ENCODE data around the gene AGRN.
"Not testable (repeated sequence)": the region's sequence is repeated elsewhere in the genome, so short reads cannot be mapped to it uniquely, and the experiment has no call there.

Gene AGRN

DNA sequence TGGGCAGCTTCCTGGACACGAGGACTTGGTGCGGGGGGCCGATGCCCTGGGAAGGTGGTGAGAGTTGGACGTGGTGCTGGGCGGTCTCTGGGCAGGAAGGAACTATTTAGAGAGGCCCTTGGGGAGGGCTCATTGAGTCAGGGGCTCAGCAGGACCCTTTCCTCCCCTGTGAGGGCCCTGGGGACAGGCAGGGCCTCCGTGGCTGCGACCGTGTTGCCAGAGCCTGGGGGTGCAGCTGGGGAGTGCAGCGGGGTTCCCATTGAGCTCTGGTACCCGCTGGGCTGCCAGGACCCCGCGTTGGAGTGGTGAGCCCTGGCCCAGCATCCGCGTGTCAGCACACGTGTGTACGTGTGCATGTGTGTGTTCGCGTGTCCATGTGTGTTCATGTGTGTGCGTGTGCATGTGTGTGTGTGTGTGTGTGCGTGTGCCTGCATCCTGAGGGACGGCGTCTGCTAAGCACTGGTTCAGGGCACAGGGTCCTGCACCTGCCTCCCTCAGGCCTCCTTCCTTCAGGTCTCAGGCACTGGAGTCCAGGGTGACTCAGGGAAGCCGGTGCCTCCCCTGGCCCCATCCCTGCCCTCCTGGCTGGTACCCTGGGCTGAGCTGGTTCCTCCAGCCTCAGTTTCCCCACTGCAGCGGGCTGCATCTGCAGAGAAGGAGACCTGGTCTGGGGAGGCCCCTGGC, 43.5 kb downstream of the AGRN start:
- peaks cover 22% of the 10 kb centered on the region for H3K27me3 ChIP-seq (ENCODE audit: control insufficient read depth, insufficient read depth, low read length)
- no peak overlapping the region for H3K4me3 ChIP-seq (ENCODE audit: low read length)
- H3K4me1 ChIP-seq (ENCODE audit: control insufficient read depth, insufficient read depth, low read length), result peaks cover 21% of the 10 kb centered on the region
- H3K4me2 ChIP-seq (ENCODE audit: low read length), result peak overlapping the region; percentile 74
- H3K9ac ChIP-seq (ENCODE audit: low read depth, low read length), result no peak overlapping the region
- no peaks in the 10 kb centered on the region for H3K36me3 ChIP-seq (ENCODE audit: insufficient read depth, low read length)
- H3K9me3 ChIP-seq (replicated peaks; ENCODE audit: low read length), result no peaks in the 10 kb centered on the region

DNA sequence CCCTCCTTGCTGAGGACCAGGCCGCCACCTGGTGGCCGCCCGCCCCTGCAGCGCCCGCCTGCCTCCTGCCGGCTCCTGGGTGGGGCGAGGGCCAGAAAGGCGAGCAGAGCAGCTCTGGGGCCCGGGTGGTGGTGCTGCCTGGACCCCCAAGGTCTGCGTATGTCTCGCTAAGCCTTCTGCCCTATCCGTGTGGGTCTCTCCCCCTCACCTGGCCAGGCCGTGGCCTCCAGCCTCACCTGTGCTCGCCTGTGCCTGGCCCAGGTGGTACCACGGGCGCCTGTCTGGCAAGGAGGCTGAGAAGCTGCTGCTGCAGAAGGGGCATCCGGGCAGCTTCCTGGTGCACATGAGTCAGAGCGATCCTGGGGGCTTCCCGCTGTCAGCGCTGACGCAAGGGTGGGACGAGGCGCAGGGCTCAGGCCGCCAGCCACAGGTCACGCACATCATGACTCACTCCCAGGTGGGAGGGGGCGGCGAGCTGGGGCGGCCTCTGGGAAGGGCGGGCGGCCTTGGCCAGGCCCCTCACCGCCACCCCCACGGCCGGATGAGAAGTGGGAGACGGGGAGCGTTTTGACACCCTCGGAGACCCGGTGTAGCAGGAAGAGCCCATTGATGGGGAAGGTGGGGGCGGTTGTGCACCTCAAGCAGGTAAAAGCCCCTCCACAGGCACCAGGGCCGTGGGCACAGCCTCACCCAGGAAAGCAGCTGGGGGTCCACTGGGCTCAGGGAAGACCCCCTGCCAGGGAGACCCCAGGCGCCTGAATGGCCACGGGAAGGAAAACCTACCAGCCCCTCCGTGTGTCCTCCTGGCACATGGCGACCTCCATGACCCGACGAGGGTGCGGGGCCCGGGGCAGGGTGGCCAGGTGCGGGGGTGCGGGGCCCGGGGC, 44.3 kb downstream of the AGRN start:
- no peaks in the 10 kb centered on the region for H3K36me3 ChIP-seq (ENCODE audit: insufficient read depth, low read length)
- no peak overlapping the region for H3K4me3 ChIP-seq (ENCODE audit: low read length)
- H3K9ac ChIP-seq (ENCODE audit: low read depth, low read length), result no peak overlapping the region
- no peaks in the 10 kb centered on the region for H3K9me3 ChIP-seq (replicated peaks; ENCODE audit: low read length)
- H3K4me1 ChIP-seq (ENCODE audit: control insufficient read depth, insufficient read depth, low read length), result peaks cover 14% of the 10 kb centered on the region
- peaks cover 16% of the 10 kb centered on the region for H3K27me3 ChIP-seq (ENCODE audit: control insufficient read depth, insufficient read depth, low read length)
- peak overlapping the region; percentile 74 for H3K4me2 ChIP-seq (ENCODE audit: low read length)

DNA sequence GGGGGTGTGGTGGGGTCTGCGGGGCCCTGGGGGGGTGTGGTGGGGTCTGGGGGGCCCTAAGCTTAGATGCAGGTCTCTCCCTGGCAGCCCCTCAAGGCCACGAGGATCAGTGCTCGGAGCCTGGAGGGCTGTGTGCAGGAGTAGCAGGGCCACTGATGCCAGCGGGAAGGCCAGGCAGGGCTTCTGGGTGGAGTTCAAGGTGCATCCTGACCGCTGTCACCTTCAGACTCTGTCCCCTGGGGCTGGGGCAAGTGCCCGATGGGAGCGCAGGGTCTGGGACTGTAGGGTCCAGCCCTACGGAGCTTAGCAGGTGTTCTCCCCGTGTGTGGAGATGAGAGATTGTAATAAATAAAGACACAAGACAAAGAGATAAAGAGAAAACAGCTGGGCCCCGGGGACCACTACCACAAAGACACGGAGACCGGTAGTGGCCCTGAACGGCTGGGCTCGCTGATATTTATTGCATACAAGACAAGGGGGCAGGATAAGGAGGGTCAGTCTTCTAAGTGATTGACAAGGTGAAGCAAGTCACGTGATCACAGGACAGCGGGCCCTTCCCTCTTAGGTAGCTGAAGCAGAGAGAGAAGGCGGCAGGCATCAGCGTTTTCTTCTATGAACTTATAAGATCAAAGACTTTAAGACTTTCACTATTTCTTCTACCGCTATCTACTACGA, 45.5 kb downstream of the AGRN start:
- no peak overlapping the region for H3K4me2 ChIP-seq (ENCODE audit: low read length)
- no peaks in the 10 kb centered on the region for H3K9me3 ChIP-seq (replicated peaks; ENCODE audit: low read length)
- peaks cover 10% of the 10 kb centered on the region for H3K4me1 ChIP-seq (ENCODE audit: control insufficient read depth, insufficient read depth, low read length)
- peaks cover 14% of the 10 kb centered on the region for H3K27me3 ChIP-seq (ENCODE audit: control insufficient read depth, insufficient read depth, low read length)
- H3K9ac ChIP-seq (ENCODE audit: low read depth, low read length), result no peak overlapping the region
- no peaks in the 10 kb centered on the region for H3K36me3 ChIP-seq (ENCODE audit: insufficient read depth, low read length)
- H3K4me3 ChIP-seq (ENCODE audit: low read length), result no peak overlapping the region

DNA sequence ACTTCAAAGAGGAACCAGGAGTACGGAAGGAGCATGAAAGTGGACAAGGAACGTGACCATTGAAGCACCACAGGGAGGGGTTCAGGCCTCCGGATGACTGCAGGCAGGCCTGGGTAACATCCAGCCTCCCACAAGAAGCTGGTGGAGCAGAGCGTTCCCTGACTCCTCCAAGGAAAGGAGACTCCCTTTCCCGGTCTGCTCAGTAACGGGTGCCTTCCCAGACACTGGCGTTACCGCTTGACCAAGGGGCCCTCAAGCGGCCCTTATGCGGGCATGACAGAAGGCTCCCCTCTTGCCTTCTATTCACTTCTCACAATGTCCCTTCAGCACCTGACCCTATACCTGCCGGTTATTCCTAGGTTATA, 46.0 kb downstream of the AGRN start:
- H3K4me2 ChIP-seq (ENCODE audit: low read length); H3K4me3 ChIP-seq (ENCODE audit: low read length); H3K4me1 ChIP-seq (ENCODE audit: control insufficient read depth, insufficient read depth, low read length); H3K9ac ChIP-seq (ENCODE audit: low read depth, low read length); H3K36me3 ChIP-seq (ENCODE audit: insufficient read depth, low read length); H3K9me3 ChIP-seq (replicated peaks; ENCODE audit: low read length): not testable (repeated sequence)
- H3K27me3 ChIP-seq (ENCODE audit: control insufficient read depth, insufficient read depth, low read length), result peaks cover 11% of the 10 kb centered on the region

DNA sequence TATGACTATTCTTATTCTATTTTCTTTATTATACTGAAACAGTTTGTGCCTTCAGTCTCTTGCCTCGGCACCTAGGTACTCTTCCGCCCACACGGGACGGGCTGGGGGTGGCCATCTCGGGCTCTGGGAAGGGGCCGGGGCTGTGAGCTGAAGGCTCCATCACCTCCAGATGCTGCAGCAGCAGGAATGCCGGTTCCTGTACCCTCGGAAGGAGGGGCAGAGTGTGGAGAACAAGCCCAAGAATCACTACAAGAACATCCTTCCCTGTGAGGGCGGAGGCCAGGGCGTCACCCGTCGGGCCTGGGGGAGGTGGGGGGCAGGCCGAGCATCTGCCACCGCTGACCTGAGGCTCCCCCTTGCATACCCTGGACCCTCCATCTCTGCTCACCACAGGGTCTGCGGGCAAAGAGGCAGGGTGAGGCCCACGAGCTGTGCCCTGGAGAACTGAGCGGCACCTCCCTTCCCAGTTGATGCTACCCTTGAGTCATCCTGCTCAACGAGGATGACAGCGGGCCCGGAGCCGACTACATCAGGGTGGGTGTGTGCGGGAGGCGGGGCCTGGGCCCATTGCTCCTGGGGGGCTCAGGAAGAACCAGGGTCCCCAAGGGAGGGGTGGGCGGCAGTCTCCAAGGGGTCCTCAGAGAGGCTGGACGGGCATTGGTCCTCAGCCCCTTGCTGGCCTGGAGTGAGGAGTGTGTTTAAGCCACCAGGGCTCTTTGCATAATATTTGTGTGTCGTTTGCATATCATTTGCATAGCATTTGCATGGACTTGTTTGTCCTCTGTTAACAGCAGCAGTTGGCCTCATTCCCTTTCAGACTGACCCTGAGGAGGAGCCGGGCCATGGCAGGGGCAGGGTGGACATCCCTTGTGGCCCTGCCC, 46.7 kb downstream of the AGRN start:
- H3K4me3 ChIP-seq (ENCODE audit: low read length), result no peak overlapping the region
- H3K36me3 ChIP-seq (ENCODE audit: insufficient read depth, low read length), result no peaks in the 10 kb centered on the region
- peaks cover 11% of the 10 kb centered on the region for H3K27me3 ChIP-seq (ENCODE audit: control insufficient read depth, insufficient read depth, low read length)
- H3K9ac ChIP-seq (ENCODE audit: low read depth, low read length), result no peak overlapping the region
- H3K9me3 ChIP-seq (replicated peaks; ENCODE audit: low read length), result no peaks in the 10 kb centered on the region
- peaks cover 10% of the 10 kb centered on the region for H3K4me1 ChIP-seq (ENCODE audit: control insufficient read depth, insufficient read depth, low read length)
- no peak overlapping the region for H3K4me2 ChIP-seq (ENCODE audit: low read length)

DNA sequence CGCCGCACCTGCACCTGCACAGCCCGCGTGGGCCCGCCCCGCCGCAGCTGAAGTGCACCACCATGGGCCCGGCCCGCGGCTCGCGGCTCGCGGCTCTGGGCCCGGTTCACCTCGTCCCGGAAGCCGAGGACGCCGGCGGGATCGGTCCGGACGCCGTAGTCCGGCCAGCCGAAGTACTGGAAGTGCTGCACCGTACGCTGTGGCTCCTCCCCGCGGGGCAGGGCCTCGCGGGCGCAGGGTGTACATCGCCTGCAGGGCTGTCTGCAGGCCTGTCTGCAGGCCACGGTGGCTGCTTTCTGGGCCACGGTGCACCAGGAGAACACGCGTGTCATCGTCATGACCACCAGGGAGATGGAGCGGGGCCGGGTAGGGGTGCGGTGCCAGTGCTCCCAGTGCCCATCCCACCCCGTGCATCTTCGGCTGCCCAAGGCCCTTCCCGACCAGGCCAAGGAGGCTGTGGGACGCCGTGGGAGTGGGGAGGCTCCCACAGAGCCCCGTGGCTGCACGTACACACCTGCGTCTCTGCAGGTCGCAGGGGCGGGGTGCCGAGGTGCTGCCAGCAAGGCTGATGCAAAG, 47.5 kb downstream of the AGRN start:
- no peak overlapping the region for H3K9ac ChIP-seq (ENCODE audit: low read depth, low read length)
- H3K4me2 ChIP-seq (ENCODE audit: low read length), result no peak overlapping the region
- peaks cover 10% of the 10 kb centered on the region for H3K4me1 ChIP-seq (ENCODE audit: control insufficient read depth, insufficient read depth, low read length)
- H3K9me3 ChIP-seq (replicated peaks; ENCODE audit: low read length), result no peaks in the 10 kb centered on the region
- no peaks in the 10 kb centered on the region for H3K36me3 ChIP-seq (ENCODE audit: insufficient read depth, low read length)
- H3K27me3 ChIP-seq (ENCODE audit: control insufficient read depth, insufficient read depth, low read length), result peaks cover 13% of the 10 kb centered on the region
- no peak overlapping the region for H3K4me3 ChIP-seq (ENCODE audit: low read length)

DNA sequence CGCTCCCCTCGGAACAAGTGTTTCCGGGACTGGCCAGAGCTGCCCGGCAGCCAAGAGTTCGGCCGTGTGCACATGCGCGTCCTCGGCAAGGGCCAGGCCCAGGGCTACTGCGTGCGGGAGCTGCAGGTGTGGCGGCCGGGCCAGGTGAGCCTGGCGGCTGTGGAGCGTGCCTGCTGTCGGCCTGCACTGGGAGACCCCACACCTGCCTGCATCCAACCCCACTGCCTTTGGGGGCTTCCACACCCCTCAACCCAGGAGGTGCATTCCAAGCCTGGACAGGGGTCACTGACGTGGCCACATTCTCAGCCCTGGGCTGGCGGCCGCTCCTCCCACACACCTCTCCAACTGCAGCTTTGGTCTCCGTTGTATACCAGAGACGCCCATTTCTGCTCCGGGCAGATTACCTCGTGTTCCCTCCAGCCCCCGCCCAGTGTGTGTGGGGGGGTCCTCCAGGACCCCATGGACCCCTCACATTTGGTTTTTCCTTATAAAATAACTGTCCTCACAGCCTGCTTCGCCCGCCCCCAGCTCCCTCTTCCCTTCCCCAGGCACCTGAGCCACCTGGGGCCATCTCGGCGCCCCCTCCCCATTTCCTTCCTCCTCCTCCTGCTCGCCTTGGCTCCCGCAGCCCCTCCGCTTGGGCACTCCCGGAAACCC, 48.1 kb downstream of the AGRN start:
- Histone ChIP-seq H3K4me1 (ENCODE audit: control insufficient read depth, insufficient read depth, low read length) (peaks cover 10% of the 10 kb centered on the region), H3K4me3 (ENCODE audit: low read length) (no peak overlapping the region), H3K9ac (ENCODE audit: low read depth, low read length) (no peak overlapping the region), H3K27me3 (ENCODE audit: control insufficient read depth, insufficient read depth, low read length) (peaks cover 11% of the 10 kb centered on the region), H3K36me3 (ENCODE audit: insufficient read depth, low read length) (no peaks in the 10 kb centered on the region), H3K9me3 (replicated peaks; ENCODE audit: low read length) (no peaks in the 10 kb centered on the region), H3K4me2 (ENCODE audit: low read length) (no peak overlapping the region)

DNA sequence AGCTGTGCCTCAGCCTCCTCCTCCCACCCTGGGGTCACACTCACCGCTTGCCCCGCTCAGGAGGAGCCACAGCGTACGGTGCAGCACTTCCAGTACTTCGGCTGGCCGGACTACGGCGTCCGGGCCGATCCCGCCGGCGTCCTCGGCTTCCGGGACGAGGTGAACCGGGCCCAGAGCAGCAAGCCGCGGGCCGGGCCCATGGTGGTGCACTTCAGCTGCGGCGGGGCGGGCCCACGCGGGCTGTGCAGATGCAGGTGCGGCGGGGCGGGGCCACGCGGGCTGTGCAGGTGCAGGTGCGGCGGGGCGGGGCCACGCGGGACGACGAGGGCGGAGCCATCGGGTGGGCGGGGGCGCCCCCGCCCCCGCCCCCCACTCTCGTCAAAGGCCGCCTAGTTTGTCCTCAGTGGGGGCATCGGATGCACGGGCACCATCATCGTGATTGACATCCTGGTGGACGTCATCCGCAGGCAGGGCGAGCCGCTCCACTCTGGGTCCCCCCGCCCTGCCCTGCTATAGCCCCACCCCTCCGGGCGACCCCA, 48.7 kb downstream of the AGRN start:
- no peak overlapping the region for H3K9ac ChIP-seq (ENCODE audit: low read depth, low read length)
- no peak overlapping the region for H3K4me3 ChIP-seq (ENCODE audit: low read length)

DNA sequence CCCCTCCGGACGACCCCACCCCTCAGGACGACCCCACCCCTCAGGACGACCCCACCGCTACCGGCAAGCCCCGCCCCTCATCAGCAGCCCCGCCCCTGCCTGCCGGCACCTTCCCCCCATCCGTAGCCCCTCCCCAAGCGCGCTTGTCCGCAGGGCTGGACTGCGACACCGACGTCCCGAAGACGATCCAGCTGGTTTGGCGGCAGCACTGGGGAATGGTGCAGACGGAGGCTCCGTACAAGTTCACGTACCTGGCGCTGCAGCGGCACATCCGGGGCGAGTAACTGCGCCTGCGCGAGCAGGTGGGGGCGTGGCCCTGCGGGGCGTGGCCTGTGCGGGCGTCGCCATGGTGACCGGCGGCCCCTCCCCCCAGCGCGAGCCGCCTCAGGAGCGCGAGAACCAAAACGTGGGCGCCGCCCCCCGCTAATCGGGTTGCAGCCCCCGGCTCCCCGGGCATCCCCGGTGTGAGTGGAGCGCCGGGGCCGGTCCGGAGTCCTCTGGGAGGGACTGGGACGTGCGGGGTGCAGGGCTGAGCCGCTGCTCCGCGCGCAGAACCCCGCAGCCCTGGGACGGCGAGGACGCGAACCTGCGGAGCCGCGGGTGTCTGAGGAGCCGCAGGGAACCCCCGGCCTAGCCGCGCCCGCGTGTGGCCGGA, 49.3 kb downstream of the AGRN start:
- Histone ChIP-seq H3K36me3 (ENCODE audit: insufficient read depth, low read length) (no peaks in the 10 kb centered on the region), H3K9me3 (replicated peaks; ENCODE audit: low read length) (no peaks in the 10 kb centered on the region), H3K4me3 (ENCODE audit: low read length) (peak overlapping the region; percentile 79), H3K27me3 (ENCODE audit: control insufficient read depth, insufficient read depth, low read length) (peaks cover 8% of the 10 kb centered on the region), H3K4me1 (ENCODE audit: control insufficient read depth, insufficient read depth, low read length) (peaks cover 3% of the 10 kb centered on the region), H3K9ac (ENCODE audit: low read depth, low read length) (no peak overlapping the region), H3K4me2 (ENCODE audit: low read length) (peak overlapping the region; percentile 98)

More for the DNA sequence above, 48.7 kb downstream of the AGRN start:
- peaks cover 9% of the 10 kb centered on the region for H3K4me1 ChIP-seq (ENCODE audit: control insufficient read depth, insufficient read depth, low read length)
- H3K4me2 ChIP-seq (ENCODE audit: low read length), result peak overlapping the region; percentile 47
- H3K27me3 ChIP-seq (ENCODE audit: control insufficient read depth, insufficient read depth, low read length), result peaks cover 8% of the 10 kb centered on the region
- H3K9me3 ChIP-seq (replicated peaks; ENCODE audit: low read length), result no peaks in the 10 kb centered on the region
- H3K36me3 ChIP-seq (ENCODE audit: insufficient read depth, low read length), result no peaks in the 10 kb centered on the region
